Heart left ventricle (tissue), 16 donors: ENCODE data around the gene CD81. TPM values are rescaled to one million over a fixed set of nuclear protein-coding genes. Genes with fewer than 3 reads are reported as not detected.
A peak's percentile ranks its signal among the peaks of the same experiment; 100 is the strongest.

Experiments used
- ATAC-seq, 4 donors: fragments of 200-7000 bp; cut with Tn5 transposase; one replicate each; pipeline ENCODE4 v1.9.1; 2020 to 2022; ENCODE audit warnings: moderate library complexity in 4 of 4, mild to moderate bottlenecking in 3 of 4, moderate number of reproducible peaks in 1 of 4
- DNase-seq, 5 donors: peaks; one replicate each; pipeline ENCODE4 v3.0.0-alpha.2; 2020
- H3K27ac ChIP-seq, 12 donors: fragments of 200-600 bp; sonication (generic) in 4 of 12; one replicate each; pipeline versions ENCODE4 v1.5.0 to v1.8.0; 2016 to 2022; ENCODE audit warnings: mild to moderate bottlenecking in 2 of 12
- H3K27me3 ChIP-seq, 9 donors: fragments of 200-600 bp; sonication (generic) in 2 of 9; one replicate each; pipeline versions ENCODE4 v1.5.1 to v1.8.0; 2016 to 2022; ENCODE audit warnings: mild to moderate bottlenecking in 3 of 9
- H3K36me3 ChIP-seq, 9 donors: fragments of 200-600 bp; sonication (generic) in 2 of 9; one replicate each; pipeline versions ENCODE4 v1.5.0 to v1.8.0; 2018 to 2022; ENCODE audit warnings: mild to moderate bottlenecking in 2 of 9
- H3K4me1 ChIP-seq, 12 donors: fragments of 200-600 bp; sonication (generic) in 4 of 12; one replicate each; pipeline versions ENCODE4 v1.5.0 to v1.8.0; 2016 to 2022; ENCODE audit warnings: mild to moderate bottlenecking in 3 of 12
- H3K4me3 ChIP-seq, 12 donors: fragments of 200-600 bp; sonication (generic) in 4 of 12; one replicate each; pipeline versions ENCODE4 v1.5.0 to v1.8.0; 2017 to 2022; ENCODE audit warnings: mild to moderate bottlenecking in 9 of 12, moderate library complexity in 4 of 12
- H3K9me3 ChIP-seq, 12 donors: fragments of 200-600 bp; sonication (generic) in 4 of 12; one replicate each; pipeline versions ENCODE4 v1.5.0 to v1.8.0; 2016 to 2022; ENCODE audit warnings: mild to moderate bottlenecking in 1 of 12
- CTCF ChIP-seq, 12 donors: fragments of 200-600 bp; sonication (generic) in 4 of 12; IDR thresholded peaks; one replicate each; pipeline versions ENCODE4 v1.5.0 to v1.8.0; 2018 to 2022; ENCODE audit warnings: antibody characterized with exemption in 12 of 12, mild to moderate bottlenecking in 5 of 12
- POLR2A ChIP-seq, 2 donors: fragments of 450-650 bp; IDR thresholded peaks; one replicate each; pipeline ENCODE4 v1.6.1; 2017; ENCODE audit warnings: antibody characterized with exemption in 2 of 2, mild to moderate bottlenecking in 2 of 2, moderate library complexity in 2 of 2
- WGBS, 4 donors: extraction: QIAGEN DNeasy Blood & Tissue Kit in 2 of 4; methylation state at CpG; one replicate each; pipeline versions ENCODE4 v1.1.5 to v1.1.7; 2013 to 2018; 5-methylcytosine and 5-hydroxymethylcytosine counted together
- intact Hi-C, 10 donors: fragments of 100-400 bp; cut with DNase I; formaldehyde crosslinking; loops; one replicate each; pipeline versions ENCODE4 v1.11.1 to v1.14.2; 2022
- long read RNA-seq, 3 donors: library from polyadenylated mRNA; unstranded; transcript quantifications; one replicate each; pipeline ENCODE4 v2.0.0, GENCODE V29; 2020 to 2021
- polyA plus RNA-seq, 2 donors: library from polyadenylated mRNA; stranded (reverse); fragments of 200-250 nt; gene quantifications; one replicate each; pipeline ENCODE4 v1.2.3, GENCODE V29; 2013
- total RNA-seq, 9 donors: library from RNA; depleted of rRNA in 2 of 9; stranded (reverse); fragments of >200 nt in 2 of 9; fragmentation: NEBNext Ultra II Directional in 3 of 9; extraction: Animal tissue kit (Norgen Biotek cat#: 25700) in 3 of 9; gene quantifications; one replicate each; pipeline versions ENCODE4 v1.1.0 to v1.2.4, GENCODE V29; 2016 to 2023
- donor health status: ischemic (EF 13 %, LVEDD 7.1; RV severe dilation, severe dysfunction).
- donor health status: healthy with polysubstance abuse.
- donor health status: DM: no; HTN: yes; CAD: no.
- donor health status: DM: no; HTN: no; CAD: no.
- donor health status: ischemic (EF 25% LVEDD 6.9; RV normal size, moderate dysfunction).
- donor health status: ischemic (EF 25% LVEDD 5.7; RV mildly dilated, moderate dysfunction).
- donor health status: healthy.
- donor health status: DM: yes; HTN: yes; CAD: no.
- donor health status: ischemic (EF 35%, LVEDD 5.7; RV mildly dilated, moderate dysfunction).
- donor health status: nonischemic (EF 11% LVEDD 7.7; RV severe dilation, severe dysfunction).
- donor health status: DM: yes; HTN: yes; CAD: no.
- donor health status: PGD.
- donor health status: ischemic (EF 29% LVEDD 5.4; RV normal size, mild dysfunction).
- donor health status: nonischemic (EF 23%, LVEDD 6.1; RV moderate dilation, normal function).

CD81 gene, protein sequence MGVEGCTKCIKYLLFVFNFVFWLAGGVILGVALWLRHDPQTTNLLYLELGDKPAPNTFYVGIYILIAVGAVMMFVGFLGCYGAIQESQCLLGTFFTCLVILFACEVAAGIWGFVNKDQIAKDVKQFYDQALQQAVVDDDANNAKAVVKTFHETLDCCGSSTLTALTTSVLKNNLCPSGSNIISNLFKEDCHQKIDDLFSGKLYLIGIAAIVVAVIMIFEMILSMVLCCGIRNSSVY
- total RNA-seq, result 100 to 1,000 TPM; 277 to 994 (median 568) TPM
- 100 to 1,000 TPM; 442 to 518 TPM for polyA plus RNA-seq
- long read RNA-seq, donor 1, transcript CD81-207 (6 exons, 890 nt), result minor isoform, 9 of 385 reads
- long read RNA-seq, donor 1, transcript CD81-201 (8 exons, 1,520 nt), result major isoform, 316 of 385 reads
- long read RNA-seq, donor 1, transcript CD81-204 (5 exons, 940 nt), result minor isoform, 6 of 385 reads
- long read RNA-seq, donor 1, partial matches to known transcripts, result 47 of 385 reads
- long read RNA-seq, donor 1, other reads (novel, unspliced or antisense), result 6 of 385 reads
- long read RNA-seq, donor 2, transcript CD81-201 (8 exons, 1,520 nt), result major isoform, 12 of 56 reads
- long read RNA-seq, donor 2, partial matches to known transcripts, result 3 of 56 reads
- long read RNA-seq, donor 2, other reads (novel, unspliced or antisense), result 34 of 56 reads
- long read RNA-seq, donor 3, transcript CD81-207 (6 exons, 890 nt), result minor isoform, 11 of 356 reads
- long read RNA-seq, donor 3, transcript CD81-204 (5 exons, 940 nt), result minor isoform, 5 of 356 reads
- long read RNA-seq, donor 3, transcript CD81-201 (8 exons, 1,520 nt), result major isoform, 289 of 356 reads
- long read RNA-seq, donor 3, partial matches to known transcripts, result 7 of 356 reads
- long read RNA-seq, donor 3, other reads (novel, unspliced or antisense), result 43 of 356 reads

- 6 to 39% (median 10%) methylated on average over 2 to 65 of the region's 65 CpGs for WGBS, 4 donors
- Histone ChIP-seq H3K27me3 (no peaks in the 10 kb centered on the region), H3K27ac (peak within 1 kb of the TSS; percentile 91 to 100 (median 99)), H3K9me3 (no peaks in the 10 kb centered on the region), H3K4me1 (peaks cover 21 to 76% (median 41%) of the 10 kb centered on the region in 12 donors), H3K4me3 (peak within 1 kb of the TSS; percentile 70 to 100 (median 100)), H3K36me3 (no peaks in the 10 kb centered on the region)
- intact Hi-C loops, result loop anchor here in 4 of 10 donors (2.0 to 5.0 kb wide), 3 partner anchors 62 to 70 kb away; no protein-coding TSS in a partner anchor
- ATAC-seq (peak in 3 of 4 donors; percentile 16 to 66 (median 62)), DNase-seq (peak in 4 of 5 donors; percentile 57 to 85 (median 66))
- TF ChIP-seq POLR2A (IDR thresholded peaks at IDR 0.05), result peak in 1 of 2 donors; percentile 58
- peak in 2 of 12 donors; percentile 2 to 23 for TF ChIP-seq CTCF (IDR thresholded peaks at IDR 0.05)
These were observed at the start of gene CD81 for GRCh38 chr11:2376751-2377451. TSS of gene CD81 (plus strand) at chr11:2377310. CDS start at chr11:2377550, 240 bp downstream.

GRCh38 chr11:2328021-2328420 is 49.1 kb upstream of the CD81 start:
- TF ChIP-seq CTCF (IDR thresholded peaks at IDR 0.05) (no peak), POLR2A (IDR thresholded peaks at IDR 0.05) (no peak)
- H3K4me1 ChIP-seq, result peaks cover 0 to 18% (median 6%) of the 10 kb centered on the region in 12 donors
- WGBS, 4 donors, result 88 to 90% (median 90%) methylated on average over 11 of the region's 11 CpGs
- peaks cover 0 to 3% (median 0%) of the 10 kb centered on the region in 12 donors for H3K9me3 ChIP-seq
- ATAC-seq (no peak), DNase-seq (no peak)
- H3K36me3 ChIP-seq, result no peaks in the 10 kb centered on the region
- no peak overlapping the region for H3K4me3 ChIP-seq
- H3K27ac ChIP-seq, result no peak overlapping the region
- no peaks in the 10 kb centered on the region for H3K27me3 ChIP-seq
- intact Hi-C loops, result loop anchor here in 6 of 10 donors (5.0 kb wide), 2 partner anchors 39 to 44 kb away; no protein-coding TSS in a partner anchor

DNA sequence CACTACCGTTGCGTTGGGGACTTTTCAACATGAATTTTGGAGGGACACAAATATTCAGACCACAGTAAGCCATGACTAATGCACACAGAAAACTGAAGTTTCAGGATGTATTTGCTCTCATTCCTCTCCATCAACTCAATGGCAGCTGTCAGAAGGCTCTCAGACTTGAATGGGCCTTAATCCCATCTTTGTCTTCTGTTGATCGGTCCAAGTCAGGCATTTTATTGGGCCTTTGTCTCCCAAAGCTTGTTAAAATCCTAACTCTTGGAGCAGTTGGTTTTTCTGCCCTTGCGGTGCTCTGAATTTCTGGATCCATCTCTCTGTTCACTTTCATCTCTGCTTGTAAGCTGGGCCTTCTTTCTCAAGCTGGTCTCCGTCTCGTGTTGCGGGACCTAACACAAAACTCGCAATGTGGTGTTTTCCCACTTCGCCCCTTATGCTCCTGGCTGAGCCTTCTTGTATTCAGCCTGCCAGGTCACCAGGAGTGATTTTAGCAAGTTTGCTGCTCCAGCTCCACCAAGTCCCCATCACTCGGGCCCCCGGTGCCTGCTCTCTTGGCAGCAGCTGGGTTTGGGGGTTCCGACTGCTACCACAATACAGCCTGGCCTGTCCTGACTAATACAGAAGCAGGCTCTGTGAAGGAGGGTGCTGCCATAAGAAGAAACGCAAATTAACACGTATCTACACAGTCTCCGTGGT is 48.3 kb upstream of the CD81 start:
- Histone ChIP-seq H3K27me3 (no peaks in the 10 kb centered on the region), H3K9me3 (peaks cover 0 to 3% (median 0%) of the 10 kb centered on the region in 12 donors), H3K27ac (no peak overlapping the region), H3K36me3 (no peaks in the 10 kb centered on the region), H3K4me1 (peaks cover 0 to 18% (median 6%) of the 10 kb centered on the region in 12 donors), H3K4me3 (no peak overlapping the region)
- no peak for DNase-seq
- TF ChIP-seq POLR2A (IDR thresholded peaks at IDR 0.05), result no peak
- no peak for TF ChIP-seq CTCF (IDR thresholded peaks at IDR 0.05)
- 93 to 96% (median 96%) methylated on average over 15 of the region's 15 CpGs for WGBS, 4 donors
- no peak for ATAC-seq
- intact Hi-C loops, result loop anchor here in 6 of 10 donors (5.0 kb wide), 2 partner anchors 38 to 43 kb away; no protein-coding TSS in a partner anchor
